Testis (tissue), 3 donors: Measurements from ENCODE around the gene TBC1D10B. TPM values are rescaled to one million over a fixed set of nuclear protein-coding genes. Genes with fewer than 3 reads are reported as not detected.
A peak's percentile ranks its signal among the peaks of the same experiment; 100 is the strongest.

ENCODE experiments used
- DNase-seq: peaks from one replicate; pipeline ENCODE4 v3.0.0-alpha.2; 2019
- H3K27ac ChIP-seq, 2 donors: fragments of 200-600 bp; sonication (generic); one replicate each; pipeline ENCODE4 v1.5.1; 2019
- H3K27me3 ChIP-seq: fragments of 200-600 bp; sonication (generic); one replicate; pipeline ENCODE4 v1.5.1; 2019
- H3K36me3 ChIP-seq: fragments of 200-600 bp; sonication (generic); one replicate; pipeline ENCODE4 v1.5.1; 2017; ENCODE audit warnings: low read depth; ENCODE audit errors: missing control alignments
- H3K4me1 ChIP-seq: fragments of 200-600 bp; sonication (generic); one replicate; pipeline ENCODE4 v1.5.1; 2019
- H3K4me3 ChIP-seq, 2 donors: fragments of 200-600 bp; sonication (generic); one replicate each; pipeline ENCODE4 v1.5.1; 2017 to 2019
- H3K9me3 ChIP-seq: fragments of 200-600 bp; sonication (generic); one replicate; pipeline ENCODE4 v1.5.1; 2017
- CTCF ChIP-seq, 3 experiments: fragments of 450-650 bp in 2 of 3; fragments of 200-600 bp in 1 of 3; sonication (generic) in 1 of 3; IDR thresholded peaks; one replicate each; pipeline ENCODE4 v1.5.1; 2016 to 2019; ENCODE audit warnings: antibody characterized with exemption in 3 of 3, mild to moderate bottlenecking in 2 of 3, moderate library complexity in 1 of 3
- POLR2A ChIP-seq: fragments of 450-650 bp; IDR thresholded peaks from one replicate; pipeline ENCODE4 v1.6.1; 2017; ENCODE audit warnings: antibody characterized with exemption, mild to moderate bottlenecking, moderate library complexity
- WGBS, 2 donors: methylation state at CpG; one replicate each; pipeline ENCODE4 v1.1.5; 2018; 5-methylcytosine and 5-hydroxymethylcytosine counted together
- intact Hi-C: fragments of 100-400 bp; cut with DNase I; formaldehyde crosslinking; loops from one replicate; pipeline ENCODE4 v1.15.1; 2023; ENCODE audit warnings: low total_unique reads
- polyA plus RNA-seq: library from polyadenylated mRNA; stranded (reverse); fragments of 350-450 nt; fragmentation: Illumina TruSeq; extraction: RNeasy Lipid Tissue Mini Kit (QIAGEN cat#74804); gene quantifications from one replicate; pipeline ENCODE4 v1.2.3, GENCODE V29; 2014; ENCODE audit warnings: low read depth, low replicate concordance; ENCODE audit not compliant: insufficient read depth
- total RNA-seq, 2 donors: library from RNA; depleted of rRNA; stranded (reverse); fragments of >200 nt; gene quantifications; one replicate each; pipeline ENCODE4 v1.2.3, GENCODE V29; 2016

Gene TBC1D10B
- total and polyA plus RNA-seq, 3 donors from 2014 or later = 60.5 to 86.2 (median 64.0) TPM

GRCh38 chr16:30380072-30380802, 9.9 kb upstream of the TBC1D10B start:
- H3K4me1 ChIP-seq = peaks cover 13% of the 10 kb centered on the region
- 83 to 89% methylated on average over 4 of the region's 4 CpGs for WGBS, 2 donors
- TF ChIP-seq CTCF (IDR thresholded peaks at IDR 0.05) = no peak
- no peak for TF ChIP-seq POLR2A

GRCh38 chr16:30379158-30379783, 9.0 kb upstream of the TBC1D10B start:
- peaks cover 13% of the 10 kb centered on the region for H3K4me1 ChIP-seq
- peak overlapping the region; percentile 66 to 95 for H3K4me3 ChIP-seq
- no peaks in the 10 kb centered on the region for H3K27me3 ChIP-seq
- 25 to 35% methylated on average over 13 to 27 of the region's 27 CpGs for WGBS, 2 donors
- H3K27ac ChIP-seq = peak overlapping the region; percentile 98 to 100
- intact Hi-C loops = no loop called here
- H3K9me3 ChIP-seq = no peaks in the 10 kb centered on the region
- TF ChIP-seq POLR2A (no peak), CTCF (IDR thresholded peaks at IDR 0.05) (no peak)
- no peak for DNase-seq
- no peaks in the 10 kb centered on the region for H3K36me3 ChIP-seq

More at GRCh38 chr16:30380072-30380802, 9.9 kb upstream of the TBC1D10B start:
- H3K4me3 ChIP-seq = no peak overlapping the region
- H3K36me3 ChIP-seq = no peaks in the 10 kb centered on the region
- H3K27me3 ChIP-seq = no peaks in the 10 kb centered on the region
- no peak overlapping the region for H3K27ac ChIP-seq
- intact Hi-C loops = no loop called here
- DNase-seq = no peak
- H3K9me3 ChIP-seq = no peaks in the 10 kb centered on the region

GRCh38 chr16:30378236-30379157, 8.2 kb upstream of the TBC1D10B start:
- 1% methylated on average over 32 to 62 of the region's 67 CpGs for WGBS, 2 donors
- Histone ChIP-seq H3K9me3 (no peaks in the 10 kb centered on the region), H3K27me3 (no peaks in the 10 kb centered on the region), H3K4me1 (peaks cover 13% of the 10 kb centered on the region), H3K27ac (peak overlapping the region; percentile 98 to 100), H3K36me3 (no peaks in the 10 kb centered on the region), H3K4me3 (peak overlapping the region; percentile 66 to 95)
- intact Hi-C loops = no loop called here
- peak; percentile 99 for DNase-seq
- peak in 1 of 3 experiments; percentile 18 for TF ChIP-seq CTCF (IDR thresholded peaks at IDR 0.05)
- no peak for TF ChIP-seq POLR2A

- H3K9me3 ChIP-seq = no peaks in the 10 kb centered on the region
- WGBS, 2 donors = 0% methylated on average over 13 to 39 of the region's 39 CpGs
- peaks cover 13% of the 10 kb centered on the region for H3K4me1 ChIP-seq
- peak; percentile 95 for DNase-seq
- peak overlapping the region; percentile 98 to 100 for H3K27ac ChIP-seq
- no peaks in the 10 kb centered on the region for H3K27me3 ChIP-seq
- peak overlapping the region; percentile 66 to 95 for H3K4me3 ChIP-seq
- TF ChIP-seq POLR2A (no peak), CTCF (IDR thresholded peaks at IDR 0.05) (no peak)
- intact Hi-C loops = no loop called here
- H3K36me3 ChIP-seq = no peaks in the 10 kb centered on the region
Observed at GRCh38 chr16:30377812-30378235, 7.5 kb upstream of the TBC1D10B start.
